ENCODE data around the gene PNPLA7. TPM values are rescaled to one million over a fixed set of nuclear protein-coding genes. Genes with fewer than 3 reads are reported as not detected.
"Not testable (repeated sequence)": the region's sequence is repeated elsewhere in the genome, so short reads cannot be mapped to it uniquely, and the experiment has no call there.

PNPLA7 gene
- total and polyA plus RNA-seq, 2 of the 8 experiments (the other 6 are each of a cell fraction or from before 2014, with no cell fraction given): 0.35 to 0.47 TPM

DNA sequence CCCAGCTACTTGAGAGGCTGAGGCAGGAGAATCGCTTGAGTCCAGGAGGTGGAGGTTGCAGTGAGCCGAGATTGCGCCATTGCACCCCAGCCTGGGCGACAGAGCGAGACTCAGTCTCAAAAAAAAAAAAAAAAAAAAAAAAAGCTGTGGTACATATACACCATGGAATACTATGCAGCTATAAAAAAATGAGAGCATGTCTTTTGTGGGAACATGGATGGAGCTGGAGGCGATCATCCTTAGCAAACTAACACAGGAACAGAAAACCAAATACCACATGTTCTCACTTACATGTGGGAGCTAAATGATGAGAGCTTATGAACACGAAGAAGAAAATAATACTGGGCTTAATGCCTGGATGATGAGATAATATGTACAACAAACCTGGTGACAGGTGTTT, 46.4 kb upstream of the PNPLA7 start:
- FAIRE-seq; H2BK12ac ChIP-seq (ENCODE audit: low read depth, low read length); H4K91ac ChIP-seq (replicated peaks; ENCODE audit: insufficient read length, low read length); H3K56ac ChIP-seq (replicated peaks; ENCODE audit: insufficient read length, low read depth, low read length); H3K23me2 ChIP-seq (ENCODE audit: low read depth, low read length); H4K20me1 ChIP-seq (replicated peaks in 1 of 2; ENCODE audit: control insufficient read depth in 1 of 2, insufficient read depth in 2 of 2, low read length in 2 of 2); H2BK5ac ChIP-seq (ENCODE audit: low read depth, low read length); H3K4me3 ChIP-seq (ENCODE audit: extremely low read depth in 1 of 4, insufficient read depth in 2 of 4, low read depth in 3 of 4, low read length in 4 of 4); H3K27me3 ChIP-seq (replicated peaks in 1 of 4; ENCODE audit: control insufficient read depth in 3 of 4, extremely low read depth in 1 of 4, insufficient read depth in 3 of 4, low read length in 3 of 4); H3K14ac ChIP-seq (ENCODE audit: insufficient read length); H3K36me3 ChIP-seq (ENCODE audit: control insufficient read depth in 2 of 4, insufficient read depth in 4 of 4, low read length in 3 of 4); H3K23ac ChIP-seq (ENCODE audit: insufficient read length); H2AK5ac ChIP-seq (ENCODE audit: low read depth, low read length); H3K4ac ChIP-seq (replicated peaks; ENCODE audit: insufficient read length, low read depth, low read length); H4K8ac ChIP-seq (ENCODE audit: extremely low read depth, insufficient read depth, low read length); H3K9ac ChIP-seq (replicated peaks in 1 of 4; ENCODE audit: extremely low read depth in 1 of 4, low read depth in 3 of 4, low read length in 3 of 4); H2BK20ac ChIP-seq (ENCODE audit: low read length); H2BK15ac ChIP-seq (ENCODE audit: low read length); DNase-seq (ENCODE audit: low read depth in 1 of 2, low spot score in 2 of 2); H3K4me1 ChIP-seq (replicated peaks in 1 of 4; ENCODE audit: control insufficient read depth in 3 of 4, insufficient read depth in 4 of 4, low read length in 3 of 4); H3K9me3 ChIP-seq (ENCODE audit: insufficient read depth in 2 of 2, low read depth in 1 of 2, low read length in 1 of 2); H3K27ac ChIP-seq (ENCODE audit: low read depth, low read length); H2AFZ ChIP-seq (ENCODE audit: low read length); POLR2A ChIA-PET (ENCODE audit: partially characterized antibody); H3K4me2 ChIP-seq (ENCODE audit: insufficient read depth in 1 of 2, low read depth in 2 of 2, low read length in 2 of 2); H3K18ac ChIP-seq (ENCODE audit: extremely low read depth, low read length); H4K5ac ChIP-seq (ENCODE audit: insufficient read length, low read depth, low read length); H2BK120ac ChIP-seq (replicated peaks; ENCODE audit: low read depth, low read length); H3K79me1 ChIP-seq (ENCODE audit: low read depth, low read length); H3K79me2 ChIP-seq (ENCODE audit: control insufficient read depth in 1 of 2, insufficient read depth in 2 of 2, low read length in 2 of 2): not testable (repeated sequence)
- CTCF ChIA-PET (ENCODE audit: partially characterized antibody): interaction anchor here (0.9 to 3.5 kb wide), 6 partner anchors 14 to 280 kb away, joined by 3 to 17 read pairs (median 3); no protein-coding TSS in a partner anchor
- WGBS, 2 experiments (ENCODE audit: extremely low coverage in 1 of 2, insufficient coverage in 1 of 2, insufficient read length in 1 of 2, insufficient replicate concordance in 2 of 2, low coverage in 1 of 2, low lambda C conversion rate in 2 of 2, missing lambda C conversion rate in 1 of 2): 91% methylated on average over 3 of the region's 7 CpGs; no CpG with 5 or more reads in 1 of the 2 experiments

Data from H1 (cell line).